Measurements from ENCODE around the gene RAB35.

DNA sequence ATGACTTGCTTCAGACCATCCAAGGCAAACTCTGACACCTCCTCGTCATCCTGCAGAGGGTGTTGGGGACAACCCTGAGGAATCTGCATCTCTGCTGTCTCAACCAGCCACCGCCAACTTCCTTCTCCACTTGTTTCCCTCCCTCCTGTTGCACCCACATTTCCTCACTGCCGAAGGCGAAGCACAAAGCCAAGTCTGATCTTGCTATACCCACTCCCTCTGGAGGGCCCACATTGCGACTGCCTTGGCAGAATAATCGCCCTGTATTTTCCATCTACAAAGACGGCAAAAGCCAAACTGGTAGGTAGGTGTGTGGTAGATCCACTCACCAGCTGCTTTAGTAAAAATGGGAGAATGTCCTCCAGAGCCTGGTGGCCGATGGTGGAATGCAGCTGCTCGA is 21.8 kb upstream of the RAB35 start:
- TF ChIP-seq, protein P1, sequence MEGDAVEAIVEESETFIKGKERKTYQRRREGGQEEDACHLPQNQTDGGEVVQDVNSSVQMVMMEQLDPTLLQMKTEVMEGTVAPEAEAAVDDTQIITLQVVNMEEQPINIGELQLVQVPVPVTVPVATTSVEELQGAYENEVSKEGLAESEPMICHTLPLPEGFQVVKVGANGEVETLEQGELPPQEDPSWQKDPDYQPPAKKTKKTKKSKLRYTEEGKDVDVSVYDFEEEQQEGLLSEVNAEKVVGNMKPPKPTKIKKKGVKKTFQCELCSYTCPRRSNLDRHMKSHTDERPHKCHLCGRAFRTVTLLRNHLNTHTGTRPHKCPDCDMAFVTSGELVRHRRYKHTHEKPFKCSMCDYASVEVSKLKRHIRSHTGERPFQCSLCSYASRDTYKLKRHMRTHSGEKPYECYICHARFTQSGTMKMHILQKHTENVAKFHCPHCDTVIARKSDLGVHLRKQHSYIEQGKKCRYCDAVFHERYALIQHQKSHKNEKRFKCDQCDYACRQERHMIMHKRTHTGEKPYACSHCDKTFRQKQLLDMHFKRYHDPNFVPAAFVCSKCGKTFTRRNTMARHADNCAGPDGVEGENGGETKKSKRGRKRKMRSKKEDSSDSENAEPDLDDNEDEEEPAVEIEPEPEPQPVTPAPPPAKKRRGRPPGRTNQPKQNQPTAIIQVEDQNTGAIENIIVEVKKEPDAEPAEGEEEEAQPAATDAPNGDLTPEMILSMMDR (conservative IDR thresholded peaks at IDR 0.05; ENCODE audit: low read depth, low read length) = no peak
- no peak for TF ChIP-seq POLR2A (IDR thresholded peaks at IDR 0.05; ENCODE audit: low read depth, low read length)
- no peak for TF ChIP-seq MXI1 (IDR thresholded peaks at IDR 0.05; ENCODE audit: borderline replicate concordance, low read depth, low read length)
- TF ChIP-seq FOS (IDR thresholded peaks at IDR 0.05; ENCODE audit: low read depth, low read length) = no peak

All from IMR-90 (cell line).